ENCODE results near the gene FGFR3.
A peak's percentile ranks its signal among the peaks of the same experiment; 100 is the strongest.

The FGFR3 gene

GRCh38 chr4:1756893-1757779, 36.0 kb upstream of the FGFR3 start:
- no peak for DNase-seq (ENCODE audit: low spot score)

- no peak for DNase-seq (ENCODE audit: low spot score)
Observed at GRCh38 chr4:1757836-1758235, 35.3 kb upstream of the FGFR3 start.

- no peak for DNase-seq (ENCODE audit: low spot score)
Observed at GRCh38 chr4:1758306-1759121, 34.6 kb upstream of the FGFR3 start.

- no peak for DNase-seq (ENCODE audit: low spot score)
Observed at GRCh38 chr4:1759170-1759817, 33.8 kb upstream of the FGFR3 start.

- no peak for DNase-seq (ENCODE audit: low spot score)
Observed at GRCh38 chr4:1759818-1760223, 33.3 kb upstream of the FGFR3 start.

GRCh38 chr4:1760521-1761071, 32.5 kb upstream of the FGFR3 start:
- DNase-seq (ENCODE audit: low spot score): no peak

- DNase-seq (ENCODE audit: low spot score): no peak
Observed at GRCh38 chr4:1761130-1761689, 31.9 kb upstream of the FGFR3 start.

- no peak for DNase-seq (ENCODE audit: low spot score)
Observed at GRCh38 chr4:1762264-1763010, 30.7 kb upstream of the FGFR3 start.

- DNase-seq (ENCODE audit: low spot score): no peak
Observed at GRCh38 chr4:1763070-1763549, 30.0 kb upstream of the FGFR3 start.

GRCh38 chr4:1763550-1764080, 29.5 kb upstream of the FGFR3 start:
- DNase-seq (ENCODE audit: low spot score): peak; percentile 90

- DNase-seq (ENCODE audit: low spot score): no peak
Observed at GRCh38 chr4:1764670-1765069, 28.4 kb upstream of the FGFR3 start.

- no peak for DNase-seq (ENCODE audit: low spot score)
Observed at GRCh38 chr4:1765409-1766072, 27.6 kb upstream of the FGFR3 start.

- no peak for DNase-seq (ENCODE audit: low spot score)
Observed at GRCh38 chr4:1766106-1767060, 26.7 kb upstream of the FGFR3 start.

GRCh38 chr4:1767061-1767769, 25.9 kb upstream of the FGFR3 start:
- peak; percentile 48 for DNase-seq (ENCODE audit: low spot score)

GRCh38 chr4:1767770-1768366, 25.2 kb upstream of the FGFR3 start:
- peak; percentile 80 for DNase-seq (ENCODE audit: low spot score)

- DNase-seq (ENCODE audit: low spot score): no peak
Observed at GRCh38 chr4:1768367-1769034, 24.6 kb upstream of the FGFR3 start.

- no peak for DNase-seq (ENCODE audit: low spot score)
Observed at GRCh38 chr4:1769692-1770091, 23.4 kb upstream of the FGFR3 start.
